DOHH2 (cell line): ENCODE data around the gene MTARC1.

Experiments
- H3F3A ChIP-seq: fragments of 200-600 bp; sonication (generic), shearing (Covaris generic); 2 replicates; pipeline ENCODE4 v1.6.0; 2016; ENCODE audit warnings: antibody characterized with exemption, mild to moderate bottlenecking; ENCODE audit not compliant: control insufficient read depth, insufficient read depth
- H3K27ac ChIP-seq: fragments of 200-600 bp; sonication (generic); 2 replicates; pipeline ENCODE4 v1.5.1; 2014; ENCODE audit warnings: low read depth, mild to moderate bottlenecking, low read length, moderate library complexity
- H3K27me3 ChIP-seq: fragments of 200-600 bp; sonication (generic); 2 replicates; pipeline ENCODE4 v1.6.1; 2014; ENCODE audit warnings: mild to moderate bottlenecking, low read length, mixed read lengths; ENCODE audit not compliant: control insufficient read depth
- H3K36me3 ChIP-seq: fragments of 200-600 bp; sonication (generic); 2 replicates; pipeline ENCODE4 v1.6.1; 2014; ENCODE audit warnings: mild to moderate bottlenecking, low read length, moderate library complexity, mixed read lengths; ENCODE audit not compliant: control insufficient read depth
- H3K4me1 ChIP-seq: fragments of 200-600 bp; sonication (generic); 2 replicates; pipeline ENCODE4 v1.6.1; 2014; ENCODE audit warnings: mild to moderate bottlenecking, low read length, mixed read lengths; ENCODE audit not compliant: control insufficient read depth
- H3K4me2 ChIP-seq: fragments of 200-600 bp; sonication (generic); 2 replicates; pipeline ENCODE4 v1.6.0; 2014; ENCODE audit warnings: mild to moderate bottlenecking, low read length, moderate library complexity
- H3K4me3 ChIP-seq: fragments of 200-600 bp; sonication (generic); 2 replicates; pipeline ENCODE4 v1.5.1; 2014; ENCODE audit warnings: mild to moderate bottlenecking, low read length, mixed read lengths
- H3K79me2 ChIP-seq: fragments of 200-600 bp; sonication (generic); 2 replicates; pipeline ENCODE4 v1.6.1; 2014; ENCODE audit warnings: mild to moderate bottlenecking, low read length, mixed read lengths; ENCODE audit not compliant: control insufficient read depth
- H3K9me2 ChIP-seq: fragments of 200-600 bp; sonication (generic); replicated peaks from 2 replicates; pipeline ENCODE4 v1.6.1; 2014; ENCODE audit warnings: mild to moderate bottlenecking, low read length, mixed read lengths; ENCODE audit not compliant: control insufficient read depth
- H3K9me3 ChIP-seq: fragments of 200-600 bp; sonication (generic); 2 replicates; pipeline ENCODE4 v1.6.1; 2014; ENCODE audit warnings: antibody characterized with exemption, low read length, mixed read lengths; ENCODE audit not compliant: control insufficient read depth, insufficient read depth
- H4K20me1 ChIP-seq: fragments of 200-600 bp; sonication (generic); 2 replicates; pipeline ENCODE4 v1.6.0; 2014; ENCODE audit warnings: low read depth, mild to moderate bottlenecking, antibody characterized with exemption, low read length, moderate library complexity; ENCODE audit not compliant: control insufficient read depth, insufficient read depth
- CTCF ChIP-seq: fragments of 200-600 bp; sonication (generic); IDR thresholded peaks from one replicate; pipeline ENCODE4 v1.5.1; 2014; ENCODE audit warnings: antibody characterized with exemption, mild to moderate bottlenecking, low read depth, low read length; ENCODE audit not compliant: poor library complexity, severe bottlenecking
- EZH2phosphoT487 ChIP-seq: fragments of 200-600 bp; sonication (generic); IDR thresholded peaks from 2 replicates; pipeline ENCODE4 v1.6.1; 2017; ENCODE audit warnings: borderline replicate concordance, mild to moderate bottlenecking, antibody characterized with exemption, low read length, moderate library complexity, mixed read lengths

The MTARC1 gene

GRCh38 chr1:220785166-220786056 is 1.3 kb upstream of the MTARC1 start:
- TF ChIP-seq CTCF (no peak), EZH2phosphoT487 (no peak)
- Histone ChIP-seq H3F3A (no peaks in the 10 kb centered on the region), H3K9me2 (no peaks in the 10 kb centered on the region), H3K9me3 (no peaks in the 10 kb centered on the region), H3K36me3 (no peaks in the 10 kb centered on the region), H3K27me3 (peaks cover 18% of the 10 kb centered on the region), H3K4me1 (no peaks in the 10 kb centered on the region), H3K79me2 (no peaks in the 10 kb centered on the region), H4K20me1 (no peaks in the 10 kb centered on the region), H3K27ac (no peak overlapping the region), H3K4me3 (no peak overlapping the region), H3K4me2 (no peak overlapping the region)

GRCh38 chr1:220786057-220786336 is 716 bp upstream of the MTARC1 start:
- no peaks in the 10 kb centered on the region for H3K36me3 ChIP-seq
- no peak overlapping the region for H3K4me2 ChIP-seq
- no peaks in the 10 kb centered on the region for H3K9me3 ChIP-seq
- H3K9me2 ChIP-seq, result no peaks in the 10 kb centered on the region
- no peaks in the 10 kb centered on the region for H3K4me1 ChIP-seq
- H3K79me2 ChIP-seq, result no peaks in the 10 kb centered on the region
- no peaks in the 10 kb centered on the region for H3F3A ChIP-seq
- H4K20me1 ChIP-seq, result no peaks in the 10 kb centered on the region
- peaks cover 18% of the 10 kb centered on the region for H3K27me3 ChIP-seq
- H3K27ac ChIP-seq, result no peak overlapping the region
- TF ChIP-seq EZH2phosphoT487, result no peak
- TF ChIP-seq CTCF, result no peak
- H3K4me3 ChIP-seq, result no peak overlapping the region

DNA sequence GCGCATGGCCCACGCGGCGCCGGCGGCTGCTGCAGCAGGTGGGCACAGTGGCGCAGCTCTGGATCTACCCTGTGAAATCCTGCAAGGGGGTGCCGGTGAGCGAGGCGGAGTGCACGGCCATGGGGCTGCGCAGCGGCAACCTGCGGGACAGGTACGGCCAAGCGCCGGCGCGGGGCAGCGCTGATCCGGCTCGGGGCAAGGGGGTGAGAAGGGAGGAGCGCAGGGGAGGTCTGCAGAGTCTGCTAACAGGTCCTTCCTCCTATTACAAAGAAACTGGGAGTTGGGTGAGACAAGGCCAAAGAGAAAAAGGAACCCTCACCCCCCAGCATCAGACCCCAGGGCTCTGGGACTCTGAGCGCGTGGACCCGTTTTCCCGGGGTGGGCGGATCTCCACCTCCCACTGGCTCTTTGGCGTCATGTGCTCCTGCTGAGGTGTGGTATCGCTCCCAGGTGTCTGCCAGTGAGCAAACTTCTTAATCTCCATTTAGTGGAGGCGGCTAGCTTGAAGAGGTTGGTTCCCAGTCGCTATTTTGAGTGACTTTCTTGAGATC is 431 bp downstream of the MTARC1 start:
- H3K4me3 ChIP-seq, result no peak overlapping the region

More for the DNA sequence above, 431 bp downstream of the MTARC1 start:
- TF ChIP-seq EZH2phosphoT487 (no peak), CTCF (no peak)
- Histone ChIP-seq H3K27ac (no peak overlapping the region), H3K4me1 (no peaks in the 10 kb centered on the region), H3K27me3 (peaks cover 18% of the 10 kb centered on the region), H3K4me2 (no peak overlapping the region), H3F3A (no peaks in the 10 kb centered on the region), H3K9me3 (no peaks in the 10 kb centered on the region), H3K79me2 (no peaks in the 10 kb centered on the region), H3K36me3 (no peaks in the 10 kb centered on the region), H3K9me2 (no peaks in the 10 kb centered on the region), H4K20me1 (no peaks in the 10 kb centered on the region)
